SU-DHL-6 (cell line): ENCODE measurements around the gene SLC16A6.

Experiments
- H2AFZ ChIP-seq: fragments of 200-600 bp; sonication (generic); 2 replicates; pipeline ENCODE4 v1.6.1; 2014; ENCODE audit warnings: low read depth, mild to moderate bottlenecking, moderate library complexity, mixed read lengths, antibody characterized with exemption, low read length; ENCODE audit not compliant: severe bottlenecking
- H3F3A ChIP-seq: fragments of 200-600 bp; shearing (Covaris generic); 2 replicates; pipeline ENCODE4 v1.6.0; 2016; ENCODE audit warnings: antibody characterized with exemption, mild to moderate bottlenecking; ENCODE audit not compliant: insufficient read depth
- H3K27ac ChIP-seq: fragments of 200-600 bp; sonication (generic); 2 replicates; pipeline ENCODE4 v1.5.1; 2016; ENCODE audit warnings: low read depth, mild to moderate bottlenecking, low read length, moderate library complexity, mixed read lengths
- H3K27me3 ChIP-seq: fragments of 200-600 bp; sonication (generic), shearing (Covaris generic); 2 replicates; pipeline ENCODE4 v1.6.0; 2014; ENCODE audit warnings: mild to moderate bottlenecking, low read length
- H3K36me3 ChIP-seq: fragments of 200-600 bp; sonication (generic); 2 replicates; pipeline ENCODE4 v1.6.1; 2014; ENCODE audit warnings: mild to moderate bottlenecking, low read length, mixed read lengths
- H3K4me2 ChIP-seq: fragments of 300-600, 200-600 bp; shearing (Covaris generic), sonication (generic); 2 replicates; pipeline ENCODE4 v1.6.0; 2014; ENCODE audit warnings: low read length, low read depth, mild to moderate bottlenecking; ENCODE audit not compliant: poor library complexity, severe bottlenecking
- H3K4me3 ChIP-seq: fragments of 200-600 bp; sonication (generic); 2 replicates; pipeline ENCODE4 v1.5.1; 2014; ENCODE audit warnings: antibody characterized with exemption, low read length, mild to moderate bottlenecking, mixed read lengths; ENCODE audit not compliant: insufficient read depth, poor library complexity, severe bottlenecking
- H3K79me2 ChIP-seq: fragments of 200-600 bp; sonication (generic); 2 replicates; pipeline ENCODE4 v1.6.1; 2014; ENCODE audit warnings: mild to moderate bottlenecking, low read length, moderate library complexity; ENCODE audit not compliant: insufficient read depth
- H3K9ac ChIP-seq: fragments of 200-600 bp; sonication (generic); 2 replicates; pipeline ENCODE4 v1.7.0; 2014; ENCODE audit warnings: mild to moderate bottlenecking, low read length
- H3K9me2 ChIP-seq: fragments of 200-600 bp; sonication (generic); replicated peaks from 2 replicates; pipeline ENCODE4 v1.6.1; 2014; ENCODE audit warnings: low read length; ENCODE audit not compliant: insufficient read depth
- H3K9me3 ChIP-seq: fragments of 200-600 bp; sonication (generic); 2 replicates; pipeline ENCODE4 v1.6.1; 2014; ENCODE audit warnings: low read length, mixed read lengths; ENCODE audit not compliant: insufficient read depth
- H4K20me1 ChIP-seq: fragments of 200-600 bp; sonication (generic); 2 replicates; pipeline ENCODE4 v1.6.1; 2014; ENCODE audit warnings: low read depth, mild to moderate bottlenecking, antibody characterized with exemption, low read length, moderate library complexity, mixed read lengths
- EZH2phosphoT487 ChIP-seq: fragments of 200-600 bp; sonication (generic), shearing (Covaris generic); conservative IDR thresholded peaks from 2 replicates; pipeline ENCODE4 v1.6.1; 2018; ENCODE audit warnings: mild to moderate bottlenecking, antibody characterized with exemption, low read length, moderate library complexity, mixed read lengths
- TF ChIP-seq, protein P1 (sequence below): fragments of 200-600 bp; sonication (generic); IDR thresholded peaks from one replicate; pipeline ENCODE4 v1.5.1; 2017; ENCODE audit warnings: antibody characterized with exemption, mild to moderate bottlenecking, low read length, moderate library complexity; ENCODE audit not compliant: insufficient read depth, poor library complexity, severe bottlenecking

The SLC16A6 gene

DNA sequence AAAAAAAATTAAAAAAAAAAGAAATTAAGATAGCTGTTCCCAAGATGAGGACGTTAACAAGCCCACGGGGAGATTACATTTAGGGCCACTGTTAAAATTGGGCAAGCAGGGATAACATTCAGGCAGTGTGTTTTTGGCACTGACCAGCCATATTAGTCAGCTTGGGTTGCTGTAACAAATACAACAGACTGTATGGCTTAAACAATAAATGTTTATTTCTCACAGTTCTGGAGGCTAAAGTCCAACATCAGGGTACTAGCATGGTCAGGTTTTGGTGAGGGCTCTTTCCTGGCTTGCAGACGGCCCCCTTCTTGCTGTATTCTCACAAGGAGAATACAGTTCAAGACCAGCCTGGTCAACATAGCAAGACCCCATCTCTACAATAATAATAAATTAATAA lies 31.7 kb upstream of the SLC16A6 start:
- no peaks in the 10 kb centered on the region for H3K9me2 ChIP-seq
- no peak overlapping the region for H3K27ac ChIP-seq
- H2AFZ ChIP-seq: no peak overlapping the region
- H4K20me1 ChIP-seq: no peaks in the 10 kb centered on the region
- H3K4me2 ChIP-seq: no peak overlapping the region
- no peaks in the 10 kb centered on the region for H3K79me2 ChIP-seq
- H3K27me3 ChIP-seq: no peaks in the 10 kb centered on the region
- no peaks in the 10 kb centered on the region for H3F3A ChIP-seq
- H3K36me3 ChIP-seq: no peaks in the 10 kb centered on the region
- no peak overlapping the region for H3K9ac ChIP-seq
- H3K4me3 ChIP-seq: no peak overlapping the region
- no peaks in the 10 kb centered on the region for H3K9me3 ChIP-seq
- TF ChIP-seq EZH2phosphoT487: no peak
- TF ChIP-seq, protein P1, sequence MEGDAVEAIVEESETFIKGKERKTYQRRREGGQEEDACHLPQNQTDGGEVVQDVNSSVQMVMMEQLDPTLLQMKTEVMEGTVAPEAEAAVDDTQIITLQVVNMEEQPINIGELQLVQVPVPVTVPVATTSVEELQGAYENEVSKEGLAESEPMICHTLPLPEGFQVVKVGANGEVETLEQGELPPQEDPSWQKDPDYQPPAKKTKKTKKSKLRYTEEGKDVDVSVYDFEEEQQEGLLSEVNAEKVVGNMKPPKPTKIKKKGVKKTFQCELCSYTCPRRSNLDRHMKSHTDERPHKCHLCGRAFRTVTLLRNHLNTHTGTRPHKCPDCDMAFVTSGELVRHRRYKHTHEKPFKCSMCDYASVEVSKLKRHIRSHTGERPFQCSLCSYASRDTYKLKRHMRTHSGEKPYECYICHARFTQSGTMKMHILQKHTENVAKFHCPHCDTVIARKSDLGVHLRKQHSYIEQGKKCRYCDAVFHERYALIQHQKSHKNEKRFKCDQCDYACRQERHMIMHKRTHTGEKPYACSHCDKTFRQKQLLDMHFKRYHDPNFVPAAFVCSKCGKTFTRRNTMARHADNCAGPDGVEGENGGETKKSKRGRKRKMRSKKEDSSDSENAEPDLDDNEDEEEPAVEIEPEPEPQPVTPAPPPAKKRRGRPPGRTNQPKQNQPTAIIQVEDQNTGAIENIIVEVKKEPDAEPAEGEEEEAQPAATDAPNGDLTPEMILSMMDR: no peak

DNA sequence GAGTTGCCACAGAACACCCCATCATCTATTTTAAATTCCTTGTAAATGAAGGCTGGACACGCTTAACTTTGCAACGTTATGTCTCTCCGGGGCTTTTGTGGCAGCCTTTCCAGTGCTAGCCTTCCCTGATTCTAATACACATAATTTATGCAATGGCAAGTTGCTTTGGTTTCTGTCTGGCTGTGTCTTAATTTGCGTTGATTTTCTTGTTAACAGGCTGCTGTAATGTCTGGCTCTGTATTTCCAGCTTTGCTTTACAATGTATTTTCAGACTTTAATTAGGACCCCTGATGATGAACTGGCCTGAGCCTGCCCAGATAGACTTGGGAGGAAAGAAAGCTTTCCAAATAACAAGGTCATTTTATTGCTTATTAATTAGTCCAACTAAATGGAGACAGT lies 30.6 kb upstream of the SLC16A6 start:
- no peak overlapping the region for H2AFZ ChIP-seq
- H3K36me3 ChIP-seq: no peaks in the 10 kb centered on the region
- H3F3A ChIP-seq: no peaks in the 10 kb centered on the region
- H3K9me2 ChIP-seq: no peaks in the 10 kb centered on the region
- H3K27ac ChIP-seq: no peak overlapping the region
- no peak overlapping the region for H3K9ac ChIP-seq
- TF ChIP-seq, protein P1: no peak
- no peak for TF ChIP-seq EZH2phosphoT487
- no peaks in the 10 kb centered on the region for H3K27me3 ChIP-seq
- H3K4me2 ChIP-seq: no peak overlapping the region
- H3K9me3 ChIP-seq: no peaks in the 10 kb centered on the region
- H3K4me3 ChIP-seq: no peak overlapping the region
- H4K20me1 ChIP-seq: no peaks in the 10 kb centered on the region
- no peaks in the 10 kb centered on the region for H3K79me2 ChIP-seq

DNA sequence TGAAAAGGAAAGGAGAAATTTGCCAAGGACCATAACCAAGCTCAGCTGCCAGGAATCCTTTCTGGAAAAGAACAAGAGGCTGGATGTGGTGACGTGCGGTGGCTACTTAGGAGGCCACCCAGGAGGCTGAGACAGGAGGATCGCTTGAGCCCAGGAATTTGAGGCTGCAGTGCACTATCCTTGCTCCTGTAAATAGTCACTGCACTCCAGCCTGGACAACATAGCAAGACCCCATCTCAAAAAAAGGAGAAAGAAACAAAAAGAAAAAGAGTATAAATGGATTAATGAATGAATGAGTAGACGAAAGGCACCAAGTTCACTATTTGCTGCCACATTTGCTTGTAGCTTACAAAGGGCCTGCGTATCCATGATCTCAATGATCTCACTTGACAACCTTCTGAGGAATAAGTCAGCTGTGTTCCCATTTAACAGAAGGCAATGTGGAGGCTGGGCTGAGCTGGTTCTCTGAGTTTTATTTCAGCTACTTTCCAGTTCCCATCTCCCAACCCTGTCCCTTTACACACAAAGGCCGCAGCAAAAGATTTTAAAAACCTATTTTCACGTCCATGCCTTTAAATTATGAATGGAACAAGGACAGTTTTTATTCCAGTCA lies 30.1 kb upstream of the SLC16A6 start:
- Histone ChIP-seq H3K27me3 (no peaks in the 10 kb centered on the region), H3K9me3 (no peaks in the 10 kb centered on the region), H3F3A (no peaks in the 10 kb centered on the region), H3K4me2 (no peak overlapping the region), H4K20me1 (no peaks in the 10 kb centered on the region), H3K9ac (no peak overlapping the region), H3K36me3 (no peaks in the 10 kb centered on the region), H3K27ac (no peak overlapping the region), H2AFZ (no peak overlapping the region), H3K9me2 (no peaks in the 10 kb centered on the region), H3K79me2 (no peaks in the 10 kb centered on the region), H3K4me3 (no peak overlapping the region)
- TF ChIP-seq EZH2phosphoT487: no peak
- TF ChIP-seq, protein P1: no peak
